HG03442 (cell line): ENCODE data around the gene NOP53.
"Not testable (repeated sequence)": the region's sequence is repeated elsewhere in the genome, so short reads cannot be mapped to it uniquely, and the experiment has no call there.

Experiments
- ATAC-seq: cut with Tn5 transposase; IDR thresholded peaks from one replicate; pipeline ENCODE4 v1.9.1; 2021; ENCODE audit warnings: mild to moderate bottlenecking, moderate library complexity; ENCODE audit not compliant: unreplicated experiment

Gene NOP53

GRCh38 chr19:47745010-47745901 is at the start of gene NOP53:
Gene NOP53, plus strand, starts transcription at chr19:47745546. Its CDS starts 14 bp downstream, at chr19:47745560.
- ATAC-seq, result peak; percentile 65

DNA sequence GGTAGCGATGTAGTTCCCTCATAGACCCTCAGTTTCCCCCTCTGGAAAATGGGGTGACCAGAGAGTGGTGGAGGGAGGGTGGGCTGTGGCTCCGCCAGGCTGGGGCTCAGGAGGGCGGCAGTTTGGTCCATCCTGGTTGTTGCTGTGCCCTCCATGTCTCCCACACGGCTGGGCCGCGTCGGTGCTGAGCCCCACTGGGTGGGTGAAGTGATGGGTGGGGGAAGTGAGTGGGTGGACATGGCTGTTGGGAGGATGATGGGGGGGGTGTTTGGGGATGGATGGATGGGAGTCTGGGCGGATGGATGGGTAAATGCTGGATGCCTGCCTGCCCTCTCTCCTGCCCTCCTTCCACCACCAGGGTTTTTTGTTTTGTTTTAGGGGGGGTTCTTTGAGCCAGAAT is 48.7 kb upstream of the NOP53 start:
- ATAC-seq, result no peak

GRCh38 chr19:47697863-47698609 is 47.3 kb upstream of the NOP53 start:
- ATAC-seq, result no peak

- ATAC-seq, result no peak
These were observed 46.6 kb upstream of the NOP53 start for GRCh38 chr19:47698631-47699359.

- ATAC-seq, result no peak
These were observed 45.9 kb upstream of the NOP53 start for GRCh38 chr19:47699360-47699917.

- ATAC-seq, result no peak
These were observed 44.2 kb upstream of the NOP53 start for GRCh38 chr19:47700934-47701716.

GRCh38 chr19:47701717-47702552 is 43.4 kb upstream of the NOP53 start:
- no peak for ATAC-seq

- no peak for ATAC-seq
These were observed 42.7 kb upstream of the NOP53 start for GRCh38 chr19:47702671-47703070.

DNA sequence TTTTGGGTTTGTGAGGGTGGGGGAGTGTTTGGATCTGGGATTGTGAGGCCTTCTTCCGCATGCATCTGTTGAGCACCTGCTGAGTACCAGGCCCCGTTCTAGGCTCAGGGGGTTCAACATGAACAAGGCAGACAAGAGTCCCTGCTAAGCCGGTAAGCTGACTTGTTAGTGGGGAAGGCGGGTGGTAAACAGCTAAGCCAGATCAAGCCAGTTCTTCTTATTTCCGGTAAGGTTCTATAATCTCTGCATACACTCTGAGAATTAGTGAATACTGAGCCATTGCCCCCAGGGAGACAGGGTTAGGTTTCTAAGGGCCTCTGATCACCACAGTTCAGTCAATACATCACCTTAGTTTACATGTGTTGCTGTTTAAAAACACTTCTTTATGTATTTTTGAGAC is 42.0 kb upstream of the NOP53 start:
- ATAC-seq, result no peak

DNA sequence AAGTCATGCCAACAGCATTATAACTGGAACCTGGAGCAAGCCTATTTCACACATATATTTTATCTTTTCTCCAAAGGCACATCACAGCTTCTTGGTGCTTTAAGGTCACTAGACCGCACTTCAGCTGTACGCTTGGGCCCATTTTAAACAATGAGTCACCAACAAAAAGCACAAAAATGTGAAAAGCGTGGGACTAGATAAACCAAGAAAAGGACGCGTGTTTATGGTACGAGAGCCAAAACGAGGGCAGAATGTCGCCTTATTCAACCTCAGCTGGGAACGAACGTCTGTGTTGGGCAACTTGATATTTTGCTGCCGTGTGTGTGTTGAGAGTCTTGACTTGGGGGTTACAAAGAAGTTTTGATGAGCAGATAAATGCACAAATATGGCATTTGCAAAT is 41.3 kb upstream of the NOP53 start:
- no peak for ATAC-seq

- no peak for ATAC-seq
These were observed 40.7 kb upstream of the NOP53 start for GRCh38 chr19:47704656-47705055.

- no peak for ATAC-seq
These were observed 38.0 kb upstream of the NOP53 start for GRCh38 chr19:47707135-47707925.

DNA sequence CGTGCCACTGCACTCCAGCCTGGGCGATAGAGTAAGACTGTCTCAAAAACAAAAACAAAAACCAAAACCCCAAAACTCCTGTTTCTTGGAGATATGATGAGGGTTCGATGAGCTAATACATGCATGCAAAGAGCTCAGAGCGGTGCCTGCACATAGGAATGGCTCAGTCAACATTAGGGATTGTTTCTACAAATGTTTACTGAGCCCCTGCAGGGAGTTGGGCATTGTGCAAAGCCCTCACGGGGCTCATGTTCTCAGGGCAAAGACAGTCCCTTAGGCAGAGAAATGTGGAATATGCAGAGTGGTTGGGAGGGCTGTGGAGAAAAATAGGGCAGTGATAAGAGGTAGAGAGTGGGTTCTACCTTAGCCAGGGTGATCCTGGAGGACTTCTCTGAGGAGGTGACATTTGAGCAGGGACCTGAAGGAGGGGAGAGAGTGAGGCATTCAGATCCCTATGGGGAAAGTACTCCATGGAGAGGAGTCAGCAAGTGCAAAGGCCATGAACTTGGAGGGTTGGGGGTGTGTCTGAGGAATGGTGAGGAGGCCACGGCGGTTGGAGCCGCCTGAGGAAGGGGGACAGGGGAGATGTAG is 33.6 kb upstream of the NOP53 start:
- no peak for ATAC-seq

GRCh38 chr19:47713046-47714021 is 32.0 kb upstream of the NOP53 start, which contains the start of gene EHD2:
Gene EHD2, plus strand, starts transcription at chr19:47713422. Its CDS starts 3,191 bp downstream, at chr19:47716613.
- ATAC-seq, result no peak

- no peak for ATAC-seq
These were observed 31.0 kb upstream of the NOP53 start for GRCh38 chr19:47714339-47714738.

- not testable (repeated sequence) for ATAC-seq
These were observed 30.5 kb upstream of the NOP53 start for GRCh38 chr19:47714855-47715254.
